CD4-positive, alpha-beta T cell treated with Interleukin-6 at 100 ng/mL for 8 hours (primary cell): ENCODE results near the gene CNN2.

Experiments
- DNase-seq: peaks from one replicate; pipeline ENCODE4 v3.0.0-alpha.2; 2020; ENCODE audit warnings: mixed read lengths, low spot score

CNN2 gene

GRCh38 chr19:1025960-1026782 is at the start of gene CNN2:
TSS of gene CNN2 (plus strand) at chr19:1026608. CDS start at chr19:1026662, 54 bp downstream.
- DNase-seq, result peak; percentile 47

- no peak for DNase-seq
Observed at GRCh38 chr19:977058-977464, 49.3 kb upstream of the CNN2 start.

GRCh38 chr19:979318-979741 is 47.1 kb upstream of the CNN2 start:
- no peak for DNase-seq

- no peak for DNase-seq
Observed at GRCh38 chr19:980133-980998, 46.0 kb upstream of the CNN2 start.

GRCh38 chr19:982567-983170 is 43.7 kb upstream of the CNN2 start:
- DNase-seq, result peak; percentile 60

- DNase-seq, result peak; percentile 89
Observed at GRCh38 chr19:984165-984967, 42.0 kb upstream of the CNN2 start, which contains the start of gene WDR18. TSS of gene WDR18 (plus strand) at chr19:984345. CDS start at chr19:984354, 9 bp downstream.

- no peak for DNase-seq
Observed at GRCh38 chr19:986083-986482, 40.3 kb upstream of the CNN2 start.

GRCh38 chr19:988081-988480 is 38.3 kb upstream of the CNN2 start:
- DNase-seq, result no peak

- DNase-seq, result no peak
Observed at GRCh38 chr19:988510-988909, 37.9 kb upstream of the CNN2 start.

- no peak for DNase-seq
Observed at GRCh38 chr19:989381-990081, 36.9 kb upstream of the CNN2 start.

- no peak for DNase-seq
Observed at GRCh38 chr19:990119-990571, 36.3 kb upstream of the CNN2 start.

GRCh38 chr19:990746-991145 is 35.7 kb upstream of the CNN2 start:
- no peak for DNase-seq

GRCh38 chr19:991174-991931 is 35.1 kb upstream of the CNN2 start:
- no peak for DNase-seq

- DNase-seq, result no peak
Observed at GRCh38 chr19:991932-992669, 34.3 kb upstream of the CNN2 start.

GRCh38 chr19:992670-993055 is 33.7 kb upstream of the CNN2 start:
- DNase-seq, result no peak

GRCh38 chr19:993361-993830 is 33.0 kb upstream of the CNN2 start:
- DNase-seq, result no peak

- DNase-seq, result no peak
Observed at GRCh38 chr19:993831-994393, 32.5 kb upstream of the CNN2 start.

- no peak for DNase-seq
Observed at GRCh38 chr19:994516-994915, 31.9 kb upstream of the CNN2 start.
